Activated naive CD8-positive, alpha-beta T cell treated with anti-CD3 and anti-CD28 coated beads, Interleukin-2, amount 50 U/mL, for 24 hours (primary cell): ENCODE data around the gene SUB1.

Experiments
- ATAC-seq: fragments of 150-1000 bp; cut with Tn5 transposase; one replicate; pipeline ENCODE4 v1.10.0; 2021
- DNase-seq: peaks from one replicate; pipeline ENCODE4 v3.0.0; 2021
- H3K27ac Mint-ChIP-seq: one replicate; pipeline ENCODE4 v1.8.0; 2021; ENCODE audit warnings: mild to moderate bottlenecking, mixed read lengths
- H3K27me3 Mint-ChIP-seq: one replicate; pipeline ENCODE4 v1.8.0; 2021; ENCODE audit warnings: mixed read lengths
- H3K36me3 Mint-ChIP-seq: one replicate; pipeline ENCODE4 v1.8.0; 2021; ENCODE audit warnings: low read depth, mixed read lengths
- H3K4me1 Mint-ChIP-seq: one replicate; pipeline ENCODE4 v1.8.0; 2021; ENCODE audit warnings: mixed read lengths
- H3K4me3 Mint-ChIP-seq: one replicate; pipeline ENCODE4 v1.8.0; 2021; ENCODE audit warnings: mild to moderate bottlenecking, moderate library complexity, mixed read lengths
- H3K9me3 Mint-ChIP-seq: one replicate; pipeline ENCODE4 v1.8.0; 2021; ENCODE audit warnings: mixed read lengths

The SUB1 gene

DNA sequence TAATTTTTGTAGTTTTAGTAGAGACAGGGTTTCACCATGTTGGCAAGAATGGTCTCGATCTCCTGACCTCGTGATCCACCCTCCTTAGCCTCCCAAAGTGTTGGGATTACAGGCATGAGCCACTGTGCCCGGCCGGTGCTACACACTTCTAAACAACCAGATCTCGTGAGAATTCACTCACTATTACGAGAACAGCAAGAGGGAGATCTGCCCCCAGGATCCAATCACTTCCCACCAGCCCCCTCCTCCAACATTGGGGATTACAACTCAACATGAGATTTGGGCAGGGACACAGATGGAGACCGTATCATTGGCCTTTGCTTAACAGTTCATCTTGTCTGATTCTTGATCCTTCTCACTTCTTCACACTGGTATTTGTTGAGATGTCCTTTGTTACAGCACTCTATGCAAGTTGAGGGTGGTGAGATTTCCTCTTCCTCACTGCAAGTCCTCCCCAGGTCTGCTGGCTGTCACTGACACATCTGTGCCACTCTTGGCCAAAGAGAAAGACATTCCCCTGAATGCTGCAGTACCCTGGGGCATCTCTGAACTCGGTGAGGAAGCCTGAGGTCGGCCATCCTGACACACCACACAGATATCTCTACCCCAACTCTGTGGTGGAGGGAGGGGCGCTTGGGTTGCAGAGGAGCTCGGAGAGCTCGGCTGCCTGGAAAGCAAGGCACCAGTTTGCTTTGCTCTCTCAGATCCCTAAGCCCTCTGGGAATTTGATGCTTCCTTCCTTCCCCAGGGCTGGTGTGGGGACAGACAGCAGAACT, 4.2 kb upstream of the SUB1 start:
- H3K36me3 Mint-ChIP-seq, result peaks cover 6% of the 10 kb centered on the region
- no peak overlapping the region for H3K4me3 Mint-ChIP-seq
- no peaks in the 10 kb centered on the region for H3K27me3 Mint-ChIP-seq
- H3K27ac Mint-ChIP-seq, result no peak overlapping the region
- no peak for ATAC-seq
- no peaks in the 10 kb centered on the region for H3K9me3 Mint-ChIP-seq
- H3K4me1 Mint-ChIP-seq, result peaks cover 31% of the 10 kb centered on the region
- no peak for DNase-seq

DNA sequence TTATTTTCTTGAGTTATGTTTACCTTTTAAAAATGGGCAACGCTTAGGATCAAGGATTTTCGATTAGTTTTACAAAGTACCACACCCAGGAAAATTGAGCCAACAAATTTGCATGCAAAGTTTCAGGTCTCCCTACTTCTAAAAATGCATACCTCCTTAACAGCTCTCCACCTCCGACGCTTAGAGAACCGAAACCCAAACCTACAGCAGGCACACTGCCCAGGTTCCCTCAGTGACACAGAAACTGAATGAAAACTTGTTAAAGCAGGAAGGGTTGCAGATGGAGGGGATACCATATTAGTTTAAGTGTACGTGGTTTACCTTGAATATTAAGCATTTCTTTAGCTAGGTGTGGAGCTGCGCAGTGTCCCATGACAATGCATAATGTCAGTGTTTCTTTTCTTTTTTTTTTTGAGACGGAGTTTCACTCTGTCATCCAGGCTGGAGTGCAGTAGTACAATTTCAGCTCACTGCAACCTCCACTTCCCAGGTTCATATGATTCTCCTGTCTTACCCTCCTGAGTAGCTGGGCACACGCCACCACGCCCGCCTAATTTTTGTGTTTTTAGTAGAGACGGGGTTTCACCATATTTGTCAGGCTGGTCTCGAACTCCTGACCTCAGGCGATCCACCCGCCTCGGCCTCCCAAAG, 1.6 kb upstream of the SUB1 start:
- Mint-ChIP-seq H3K27me3 (no peaks in the 10 kb centered on the region), H3K27ac (no peak overlapping the region), H3K4me1 (peaks cover 51% of the 10 kb centered on the region), H3K4me3 (peak overlapping the region; percentile 48), H3K9me3 (no peaks in the 10 kb centered on the region), H3K36me3 (peaks cover 24% of the 10 kb centered on the region)
- peak; percentile 17 for DNase-seq
- ATAC-seq, result no peak

DNA sequence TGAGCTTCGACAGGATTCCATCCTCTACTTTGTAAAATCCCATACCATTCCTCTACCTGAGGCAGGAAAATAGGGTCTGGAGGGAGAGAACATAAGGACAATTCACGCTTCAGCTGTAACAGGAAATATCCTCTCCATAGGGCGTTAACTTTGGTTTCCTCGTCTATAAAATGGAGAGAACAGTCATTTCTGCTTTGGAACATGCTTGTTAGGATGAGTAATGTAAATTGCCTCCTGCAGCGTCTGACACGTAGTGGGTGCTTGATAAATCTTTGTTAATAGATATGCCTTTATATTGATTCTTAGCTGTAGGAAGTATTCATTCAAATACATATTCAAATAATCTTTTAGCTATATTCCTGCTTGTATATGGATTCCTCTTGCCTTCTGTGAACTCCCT, 711 bp upstream of the SUB1 start:
- Mint-ChIP-seq H3K9me3 (no peaks in the 10 kb centered on the region), H3K27me3 (no peaks in the 10 kb centered on the region), H3K36me3 (peaks cover 29% of the 10 kb centered on the region), H3K4me1 (peaks cover 57% of the 10 kb centered on the region), H3K27ac (peak overlapping the region; percentile 100), H3K4me3 (peak overlapping the region; percentile 100)
- DNase-seq (no peak), ATAC-seq (no peak)

DNA sequence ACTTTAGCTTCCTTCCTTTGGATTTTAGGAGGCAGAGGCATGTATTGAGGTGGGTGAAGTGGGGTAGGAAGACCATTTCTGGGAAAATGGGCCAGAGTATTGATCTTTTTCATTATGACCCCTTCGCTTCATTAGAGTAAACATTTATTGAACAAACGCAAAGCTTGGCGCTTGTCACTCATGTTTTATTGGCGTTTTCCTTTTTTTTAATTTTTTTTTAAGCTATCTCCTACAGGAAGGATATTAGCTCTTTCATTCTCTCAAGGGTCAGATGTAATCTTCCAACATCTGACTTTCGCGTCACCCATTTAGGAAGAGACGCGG, 273 bp upstream of the SUB1 start:
- H3K36me3 Mint-ChIP-seq, result peaks cover 30% of the 10 kb centered on the region
- no peak for ATAC-seq

DNA sequence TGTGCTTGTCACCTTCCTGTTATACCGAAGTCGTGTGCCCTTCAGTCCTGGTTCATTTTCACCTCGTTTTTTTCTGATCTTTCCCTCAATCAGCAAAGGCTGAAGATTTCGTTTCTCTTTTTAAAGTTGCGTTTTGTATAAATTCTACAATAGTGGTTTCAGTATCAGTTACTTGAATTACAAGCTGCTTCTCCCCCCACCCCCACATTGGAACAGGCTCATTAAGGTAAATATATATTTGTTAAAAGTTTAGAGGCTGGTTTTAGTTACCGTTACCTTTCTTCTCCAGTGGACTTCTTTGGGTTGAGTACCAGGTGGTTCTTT, 881 bp downstream of the SUB1 start:
- ATAC-seq, result no peak
- peak overlapping the region; percentile 100 for H3K4me3 Mint-ChIP-seq
- H3K27ac Mint-ChIP-seq, result peak overlapping the region; percentile 100
- DNase-seq, result no peak
- H3K36me3 Mint-ChIP-seq, result peaks cover 36% of the 10 kb centered on the region
- H3K27me3 Mint-ChIP-seq, result no peaks in the 10 kb centered on the region
- H3K4me1 Mint-ChIP-seq, result peaks cover 63% of the 10 kb centered on the region
- no peaks in the 10 kb centered on the region for H3K9me3 Mint-ChIP-seq

More for the DNA sequence above, 273 bp upstream of the SUB1 start:
- Mint-ChIP-seq H3K27me3 (no peaks in the 10 kb centered on the region), H3K27ac (peak overlapping the region; percentile 100), H3K4me3 (peak overlapping the region; percentile 100), H3K9me3 (no peaks in the 10 kb centered on the region), H3K4me1 (peaks cover 58% of the 10 kb centered on the region)
- DNase-seq, result no peak

DNA sequence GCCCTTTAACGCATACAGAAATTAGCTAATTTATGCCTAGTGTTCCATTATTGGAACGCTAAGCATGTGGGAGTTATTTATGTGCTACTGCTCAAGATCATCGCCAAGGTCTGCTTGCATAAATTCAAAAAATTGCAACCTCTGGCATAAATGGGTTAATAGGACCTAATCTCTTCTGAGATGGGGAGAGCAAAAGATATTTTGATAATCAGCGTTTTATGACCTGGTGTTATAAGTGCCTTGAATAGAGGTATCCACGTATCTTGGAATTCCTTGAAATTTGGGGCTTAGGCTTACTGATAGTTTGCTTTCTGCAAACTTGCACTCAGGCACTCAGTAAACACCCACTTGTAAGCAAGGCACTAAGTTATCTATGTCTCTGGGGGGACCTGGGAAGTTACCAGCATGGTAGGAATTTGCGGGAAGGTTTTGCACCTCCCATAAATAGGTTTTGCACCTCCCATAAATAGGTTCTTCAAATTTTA, 1.8 kb downstream of the SUB1 start:
- Mint-ChIP-seq H3K36me3 (peaks cover 43% of the 10 kb centered on the region), H3K4me3 (peak overlapping the region; percentile 100), H3K4me1 (peaks cover 66% of the 10 kb centered on the region), H3K9me3 (no peaks in the 10 kb centered on the region), H3K27me3 (no peaks in the 10 kb centered on the region), H3K27ac (peak overlapping the region; percentile 100)
- DNase-seq (no peak), ATAC-seq (no peak)

DNA sequence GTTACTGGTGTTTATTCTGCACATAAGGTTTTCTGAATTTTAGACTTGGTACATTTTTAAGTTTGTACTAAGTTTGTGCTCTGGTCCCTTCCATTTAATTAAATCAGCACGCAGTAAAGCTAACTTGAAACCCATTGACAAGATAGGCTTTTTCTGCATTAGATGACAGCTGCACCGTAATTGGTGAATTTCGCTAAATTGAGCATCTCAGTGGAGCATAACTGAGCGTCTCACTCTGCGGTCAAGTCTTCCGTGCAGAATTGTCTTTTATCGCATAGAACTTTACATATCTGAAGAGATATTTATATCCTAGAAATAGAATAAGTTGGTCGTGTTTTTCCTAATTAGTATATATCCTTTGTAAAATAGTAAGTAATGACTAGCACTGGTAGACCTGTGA, 4.1 kb downstream of the SUB1 start:
- Mint-ChIP-seq H3K4me1 (peaks cover 67% of the 10 kb centered on the region), H3K36me3 (peaks cover 62% of the 10 kb centered on the region), H3K9me3 (no peaks in the 10 kb centered on the region), H3K4me3 (no peak overlapping the region), H3K27ac (peak overlapping the region; percentile 29), H3K27me3 (no peaks in the 10 kb centered on the region)
- DNase-seq (no peak), ATAC-seq (no peak)

DNA sequence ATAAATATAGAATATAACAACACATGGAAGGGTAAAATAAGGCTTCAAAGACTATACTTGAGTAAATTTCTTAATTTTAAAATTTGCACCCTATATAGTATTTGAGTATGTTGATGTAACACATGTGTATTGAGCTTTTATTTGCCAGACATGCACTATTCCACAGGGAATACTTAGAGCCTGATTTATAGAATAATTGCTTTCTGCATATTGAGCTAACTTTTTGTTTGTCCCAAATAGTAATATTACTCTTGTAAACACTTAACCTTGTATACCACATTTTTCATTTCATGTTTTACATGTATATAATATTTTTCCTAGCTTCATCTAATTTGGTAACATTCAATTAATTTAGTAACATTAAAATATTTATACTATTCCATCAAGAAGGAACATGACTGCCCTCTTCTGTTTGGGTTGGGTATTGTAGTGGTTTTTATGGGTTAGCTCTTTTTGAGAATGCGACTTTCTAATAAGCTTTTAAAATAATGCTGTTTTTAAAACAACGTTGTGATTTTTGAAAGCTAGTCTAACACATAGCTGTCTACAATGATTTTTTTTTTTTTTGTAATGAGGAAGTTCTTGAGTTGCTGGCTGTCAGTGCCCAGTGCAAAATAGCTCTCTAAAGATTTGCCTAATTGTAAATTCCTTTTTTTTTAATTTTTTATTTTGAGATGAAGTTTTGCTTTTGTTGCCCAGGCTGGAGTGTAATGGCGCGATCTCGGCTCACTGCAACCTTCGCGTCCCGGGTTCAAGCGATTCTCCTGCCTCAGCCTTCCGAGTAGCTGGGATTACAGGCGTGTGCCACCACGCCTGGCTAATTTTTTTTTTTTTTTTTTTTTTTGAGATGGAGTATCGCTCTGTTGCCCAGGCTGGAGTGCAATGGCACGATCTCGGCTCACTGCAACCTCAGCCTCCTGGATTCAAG, 4.8 kb downstream of the SUB1 start:
- Mint-ChIP-seq H3K27me3 (no peaks in the 10 kb centered on the region), H3K4me3 (no peak overlapping the region), H3K4me1 (peaks cover 67% of the 10 kb centered on the region), H3K27ac (peak overlapping the region; percentile 76), H3K36me3 (peaks cover 67% of the 10 kb centered on the region), H3K9me3 (no peaks in the 10 kb centered on the region)
- ATAC-seq (no peak), DNase-seq (no peak)

DNA sequence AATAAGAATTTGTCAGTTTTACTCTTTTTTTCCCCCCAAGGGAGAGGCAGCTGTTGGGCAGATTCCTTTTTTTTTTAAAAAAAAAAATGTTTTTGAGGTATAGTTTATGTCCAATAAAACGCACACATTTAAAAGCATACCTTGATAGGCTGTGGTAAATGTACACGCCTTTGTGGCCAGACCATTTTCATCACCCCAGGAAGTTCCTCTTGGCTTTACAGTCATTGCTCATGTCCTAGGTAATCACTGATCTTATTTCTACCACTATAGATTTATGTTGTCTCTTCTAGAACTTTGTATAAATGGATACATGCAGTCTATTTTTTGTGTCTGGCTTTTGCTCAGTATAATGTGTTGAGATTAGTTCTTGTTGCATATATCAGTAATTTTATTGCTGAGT, 9.8 kb downstream of the SUB1 start:
- H3K36me3 Mint-ChIP-seq, result peaks cover 81% of the 10 kb centered on the region
- no peaks in the 10 kb centered on the region for H3K27me3 Mint-ChIP-seq
- ATAC-seq, result peak; percentile 57
- peaks cover 70% of the 10 kb centered on the region for H3K4me1 Mint-ChIP-seq
- no peaks in the 10 kb centered on the region for H3K9me3 Mint-ChIP-seq
- no peak for DNase-seq
- no peak overlapping the region for H3K4me3 Mint-ChIP-seq
- peak overlapping the region; percentile 62 for H3K27ac Mint-ChIP-seq

DNA sequence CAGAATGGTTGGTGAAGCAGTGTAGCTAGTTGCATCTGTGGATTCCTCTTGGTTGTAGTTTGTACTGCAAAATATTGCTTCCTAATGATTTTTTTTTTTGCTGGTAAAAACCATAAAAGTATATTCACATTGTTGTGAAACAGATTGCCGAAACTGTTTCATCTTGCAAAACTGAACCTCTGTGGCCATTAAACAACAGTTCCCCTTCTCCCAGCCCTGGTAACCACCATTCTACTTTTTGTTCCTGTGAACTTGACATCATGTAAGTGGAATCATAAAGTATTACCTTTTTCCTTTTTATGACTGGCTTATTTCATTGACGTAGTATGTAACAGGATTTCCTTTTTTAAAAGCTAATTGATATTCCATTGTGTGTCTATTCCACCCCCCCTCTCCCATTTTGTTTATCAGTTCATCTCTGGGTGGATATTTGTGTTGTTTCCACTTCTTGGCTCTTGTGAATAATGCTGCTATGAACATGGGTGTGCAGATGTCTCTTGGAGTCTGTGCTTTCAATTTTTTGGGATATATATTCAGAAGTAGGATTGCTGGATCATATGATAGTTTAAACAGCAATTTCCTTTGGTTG, 11.8 kb downstream of the SUB1 start:
- no peak for ATAC-seq
- Mint-ChIP-seq H3K9me3 (no peaks in the 10 kb centered on the region), H3K4me3 (no peak overlapping the region)

DNA sequence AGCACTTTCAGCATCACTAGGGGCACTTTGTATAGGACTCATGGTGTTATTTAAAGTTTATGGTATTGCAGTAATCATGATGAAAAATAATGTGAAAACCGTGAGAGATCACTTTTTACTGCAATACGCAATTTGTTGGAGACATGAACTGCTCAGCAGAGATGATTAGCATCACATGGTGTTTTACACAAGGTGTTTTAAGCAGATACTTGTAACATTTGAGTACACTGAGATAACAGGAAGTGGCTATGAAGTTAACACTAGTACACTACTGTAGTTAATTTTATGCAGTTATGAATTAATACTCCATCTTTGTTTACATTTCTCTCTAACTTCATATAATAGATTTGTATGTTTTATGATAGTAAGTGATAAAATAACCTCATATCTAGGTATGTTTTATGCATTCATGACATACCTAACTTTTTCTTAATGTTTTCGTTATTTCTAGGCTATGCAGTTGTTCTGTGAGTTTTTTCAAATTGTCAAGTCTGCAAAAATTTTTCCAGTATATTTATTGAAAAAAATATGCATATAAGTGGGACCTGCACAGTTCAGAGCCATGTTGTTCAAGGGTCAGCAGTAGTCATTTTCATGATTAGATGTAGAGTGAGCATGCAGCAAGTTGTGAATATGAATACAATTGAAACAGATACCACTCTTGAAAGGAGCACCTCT, 13.0 kb downstream of the SUB1 start:
- H3K9me3 Mint-ChIP-seq, result no peaks in the 10 kb centered on the region
- H3K27me3 Mint-ChIP-seq, result no peaks in the 10 kb centered on the region
- ATAC-seq (no peak), DNase-seq (no peak)
- peaks cover 84% of the 10 kb centered on the region for H3K36me3 Mint-ChIP-seq
- no peak overlapping the region for H3K4me3 Mint-ChIP-seq
- peak overlapping the region; percentile 29 for H3K27ac Mint-ChIP-seq
- H3K4me1 Mint-ChIP-seq, result peaks cover 55% of the 10 kb centered on the region

More for the DNA sequence above, 11.8 kb downstream of the SUB1 start:
- peaks cover 64% of the 10 kb centered on the region for H3K4me1 Mint-ChIP-seq
- peaks cover 83% of the 10 kb centered on the region for H3K36me3 Mint-ChIP-seq
- no peaks in the 10 kb centered on the region for H3K27me3 Mint-ChIP-seq
- peak overlapping the region; percentile 62 for H3K27ac Mint-ChIP-seq
- no peak for DNase-seq

DNA sequence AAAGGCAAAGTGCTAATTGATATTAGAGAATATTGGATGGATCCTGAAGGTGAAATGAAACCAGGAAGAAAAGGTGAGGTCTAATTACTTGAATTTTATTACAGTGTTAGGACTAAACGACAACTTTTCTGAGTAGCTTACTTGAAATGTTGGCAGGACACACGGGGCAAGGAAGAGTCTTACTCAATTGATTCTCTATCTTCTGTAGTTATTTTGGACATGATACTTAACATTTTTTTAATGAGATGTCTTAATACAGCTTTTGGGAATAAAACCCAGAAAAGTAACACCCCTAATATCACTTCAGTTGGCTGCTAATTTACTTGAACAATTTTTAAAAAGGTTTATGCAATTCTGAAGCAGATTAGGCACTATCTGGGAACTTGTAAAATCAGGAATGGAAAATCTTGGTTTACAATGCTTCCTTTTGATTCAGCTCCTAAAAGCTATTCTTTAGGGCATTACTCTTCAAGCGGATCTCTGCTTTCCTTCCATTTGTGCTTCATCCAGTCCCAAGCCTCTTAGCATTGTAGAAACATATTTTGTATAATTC, 13.7 kb downstream of the SUB1 start:
- H3K27me3 Mint-ChIP-seq, result no peaks in the 10 kb centered on the region
- peak overlapping the region; percentile 29 for H3K27ac Mint-ChIP-seq
- H3K4me3 Mint-ChIP-seq, result no peak overlapping the region
- DNase-seq (no peak), ATAC-seq (no peak)
- peaks cover 51% of the 10 kb centered on the region for H3K4me1 Mint-ChIP-seq
- no peaks in the 10 kb centered on the region for H3K9me3 Mint-ChIP-seq
- H3K36me3 Mint-ChIP-seq, result peaks cover 85% of the 10 kb centered on the region

DNA sequence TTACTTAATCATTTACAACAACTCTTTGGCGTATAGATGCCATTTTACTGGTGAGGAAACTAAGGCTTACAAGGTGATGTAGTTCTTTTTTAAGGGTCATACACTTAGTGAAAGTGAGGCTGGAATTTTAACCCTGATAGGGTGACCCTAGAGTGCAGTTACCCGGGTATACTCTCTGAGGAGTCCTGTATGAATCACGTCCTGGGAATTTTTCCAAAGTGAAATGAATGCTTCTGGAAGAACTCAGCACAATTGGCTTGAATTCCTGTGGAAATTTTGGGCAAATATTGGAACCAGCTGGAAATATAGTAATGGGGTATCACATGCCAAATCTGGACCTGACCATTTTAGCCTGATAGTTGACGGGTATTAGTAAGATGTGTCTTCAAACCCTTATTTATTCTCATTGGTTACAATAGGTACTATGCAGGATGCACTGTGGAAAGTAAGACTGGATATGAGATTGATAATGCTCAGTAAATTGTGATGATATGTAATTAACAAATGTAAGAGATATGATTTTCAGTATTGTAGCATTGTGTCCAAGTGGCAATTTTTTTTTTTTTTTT, 14.8 kb downstream of the SUB1 start:
- Mint-ChIP-seq H3K4me1 (peaks cover 41% of the 10 kb centered on the region), H3K36me3 (peaks cover 83% of the 10 kb centered on the region), H3K27ac (no peak overlapping the region), H3K9me3 (no peaks in the 10 kb centered on the region), H3K27me3 (no peaks in the 10 kb centered on the region), H3K4me3 (no peak overlapping the region)
- ATAC-seq, result no peak
- DNase-seq, result no peak
